K562 (cell line): ENCODE data around the gene PROK1. TPM values are rescaled to one million over a fixed set of nuclear protein-coding genes. Genes with fewer than 3 reads are reported as not detected.

Experiments used
- ATAC-seq: fragments of 200-7000 bp; cut with Tn5 transposase; 3 replicates; pipeline ENCODE4 v1.9.1; 2020; ENCODE audit warnings: moderate library complexity
- BruUV-seq: library from RNA; stranded (reverse); fragments of 400-500 nt; replicated peaks from 2 replicates; lab custom pipeline; 2021; lab: Mats Ljungman, UMichigan
- CTCF ChIA-PET: fragments of 300-600 bp; formaldehyde crosslinking; extraction: SDS; loops from one replicate; lab custom pipeline; 2021; ENCODE audit warnings: low intra/inter-chr PET ratio; lab: Yijun Ruan, JAX
- POLR2A ChIA-PET: fragments of 300-600, 350-650 bp; sonication (Branson Sonifier 250); formaldehyde crosslinking; extraction: SDS; loops from one replicate; lab custom pipeline; 2021; ENCODE audit warnings: antibody characterized with exemption, inconsistent platforms; lab: Yijun Ruan, JAX
- DNase-seq, 4 experiments: peaks; one replicate each; pipeline versions ENCODE4 v3.0.0 to v3.0.0-alpha.2; 2011 to 2018; ENCODE audit warnings: low spot score in 3 of 4, mixed read lengths in 3 of 4; ENCODE audit errors: extremely low read depth in 1 of 4
- FAIRE-seq: peaks from 2 replicates; lab custom pipeline; 2011; peaks lifted over from hg19 to GRCh38; lab: Jason Lieb, UNC
- H2AFZ ChIP-seq: 2 replicates; pipeline ENCODE4 v1.6.0; 2011; ENCODE audit warnings: low read depth, low read length, control low read depth, inconsistent platforms
- H3K27ac ChIP-seq: fragments of 200-600 bp; 3 replicates; pipeline ENCODE4 v1.8.0; 2011; ENCODE audit warnings: low read depth, mild to moderate bottlenecking, control low read depth, inconsistent platforms, low read length, moderate library complexity, mixed read lengths; ENCODE audit errors: extremely low read depth
- H3K27me3 ChIP-seq, 2 experiments: fragments of 300-600 bp in 1 of 2; 2 replicates in 1 of 2; 3 replicates in 1 of 2; pipeline versions ENCODE4 v1.6.0 to v1.8.0; 2011; ENCODE audit warnings: inconsistent platforms in 2 of 2, low read length in 2 of 2, mild to moderate bottlenecking in 1 of 2, mixed read lengths in 1 of 2, moderate library complexity in 1 of 2; ENCODE audit not compliant: control insufficient read depth in 2 of 2, insufficient read depth in 2 of 2
- H3K36me3 ChIP-seq: fragments of 300-600 bp; 3 replicates; pipeline ENCODE4 v1.8.0; 2011; ENCODE audit warnings: mild to moderate bottlenecking, low read length, inconsistent platforms; ENCODE audit not compliant: control insufficient read depth, insufficient read depth
- H3K4me1 ChIP-seq, 2 experiments: fragments of 200-600 bp in 1 of 2; replicated peaks in 1 of 2; 2 replicates in 1 of 2; 3 replicates in 1 of 2; pipeline versions ENCODE4 v1.5.1 to v1.8.0; 2011; ENCODE audit warnings: inconsistent platforms in 2 of 2, low read length in 2 of 2, mild to moderate bottlenecking in 1 of 2, mixed read lengths in 1 of 2, moderate library complexity in 1 of 2; ENCODE audit not compliant: control insufficient read depth in 2 of 2, insufficient read depth in 2 of 2
- H3K4me2 ChIP-seq: 2 replicates; pipeline ENCODE4 v1.6.1; 2011; ENCODE audit warnings: low read length, control low read depth, inconsistent platforms, mixed read lengths; ENCODE audit not compliant: insufficient read depth
- H3K4me3 ChIP-seq: fragments of 200-600 bp; sonication (generic), shearing (Covaris generic); 2 replicates; pipeline ENCODE4 v1.5.1; 2016; ENCODE audit warnings: control low read depth, inconsistent platforms
- H3K79me2 ChIP-seq: fragments of 200-600 bp; 3 replicates; pipeline ENCODE4 v1.8.0; 2011; ENCODE audit warnings: low read length, inconsistent platforms; ENCODE audit not compliant: control insufficient read depth, insufficient read depth
- H3K9ac ChIP-seq, 2 experiments: 2 replicates each; pipeline versions ENCODE4 v1.6.0 to v1.6.1; 2011; ENCODE audit warnings: low read depth in 2 of 2, low read length in 2 of 2, control low read depth in 1 of 2, inconsistent platforms in 1 of 2, mild to moderate bottlenecking in 1 of 2, mixed read lengths in 1 of 2; ENCODE audit not compliant: insufficient read depth in 1 of 2
- H3K9me1 ChIP-seq: one replicate; pipeline ENCODE4 v1.6.0; 2011; ENCODE audit warnings: inconsistent platforms, mild to moderate bottlenecking, low read length, moderate library complexity; ENCODE audit not compliant: control insufficient read depth, insufficient read depth
- H3K9me3 ChIP-seq: replicated peaks from 2 replicates; pipeline ENCODE4 v1.5.1; 2011; ENCODE audit warnings: low read depth, low read length, inconsistent platforms; ENCODE audit not compliant: control insufficient read depth, insufficient read depth
- H4K20me1 ChIP-seq: replicated peaks from 2 replicates; pipeline ENCODE4 v1.6.1; 2011; ENCODE audit warnings: low read length, inconsistent platforms, mixed read lengths; ENCODE audit not compliant: control insufficient read depth, insufficient read depth
- ADNP ChIP-seq: fragments of 200-800 bp; sonication (Bioruptor generic); IDR thresholded peaks from 2 replicates; pipeline ENCODE4 v1.6.1; 2016; ENCODE audit warnings: missing genetic modification characterization, missing compliant biosample characterization
- ARHGAP35 ChIP-seq: fragments of 450-650 bp; IDR thresholded peaks from 2 replicates; pipeline ENCODE4 v1.6.1; 2018; ENCODE audit not compliant: partially characterized antibody
- ASH1L ChIP-seq: fragments of 450-650 bp; IDR thresholded peaks from 2 replicates; pipeline ENCODE4 v1.6.1; 2018; ENCODE audit warnings: borderline replicate concordance, mild to moderate bottlenecking, low read depth; ENCODE audit not compliant: partially characterized antibody
- GABPB1 ChIP-seq: sonication (generic); formaldehyde crosslinking; IDR thresholded peaks from 2 replicates; pipeline ENCODE4 v1.8.0; 2022; ENCODE audit warnings: mild to moderate bottlenecking, missing genetic modification reagents
- HNRNPK ChIP-seq: fragments of 200-400 bp; formaldehyde crosslinking; IDR thresholded peaks from one replicate; pipeline ENCODE4 v1.6.1; 2018; ENCODE audit warnings: mild to moderate bottlenecking, low read depth, low read length; ENCODE audit not compliant: poor library complexity, severe bottlenecking
- KDM2B ChIP-seq: fragments of 250-450 bp; sonication (Bioruptor Pico); IDR thresholded peaks from 2 replicates; pipeline ENCODE4 v1.8.0; 2021; ENCODE audit warnings: mild to moderate bottlenecking, moderate library complexity
- MYNN ChIP-seq, 2 experiments: sonication (generic); formaldehyde crosslinking in 1 of 2; IDR thresholded peaks; 2 replicates each; pipeline versions ENCODE4 v1.5.0 to v1.6.1; 2016 to 2020; ENCODE audit warnings: antibody characterized with exemption in 1 of 2, missing genetic modification reagents in 1 of 2
- NR2C1 ChIP-seq, 2 experiments: fragments of 450-650 bp; IDR thresholded peaks; 2 replicates each; pipeline ENCODE4 v1.6.1; 2017; ENCODE audit warnings: mild to moderate bottlenecking in 2 of 2, antibody characterized with exemption in 1 of 2, inconsistent platforms in 1 of 2, missing compliant biosample characterization in 1 of 2, missing genetic modification characterization in 1 of 2
- NR4A1 ChIP-seq, 2 experiments: fragments of 250-450 bp in 1 of 2; fragments of 450-650 bp in 1 of 2; sonication (Bioruptor Pico) in 1 of 2; IDR thresholded peaks; 2 replicates each; pipeline versions ENCODE4 v1.4.0 to v1.6.1; 2016 to 2020; ENCODE audit warnings: mild to moderate bottlenecking in 2 of 2, missing compliant biosample characterization in 1 of 2, missing genetic modification characterization in 1 of 2, moderate library complexity in 1 of 2
- PCBP1 ChIP-seq: fragments of 200-400 bp; formaldehyde crosslinking; IDR thresholded peaks from 2 replicates; pipeline ENCODE4 v1.6.1; 2018; ENCODE audit warnings: mild to moderate bottlenecking, low read depth, low read length; ENCODE audit not compliant: poor library complexity, severe bottlenecking
- PHB2 ChIP-seq: fragments of 450-650 bp; IDR thresholded peaks from 2 replicates; pipeline ENCODE4 v1.6.1; 2017; ENCODE audit warnings: low read depth
- RBM15 ChIP-seq: fragments of 200-400 bp; formaldehyde crosslinking; IDR thresholded peaks from 2 replicates; pipeline ENCODE4 v1.6.1; 2018; ENCODE audit warnings: mild to moderate bottlenecking, low read length, moderate library complexity; ENCODE audit not compliant: insufficient read depth
- RBM17 ChIP-seq: fragments of 200-400 bp; formaldehyde crosslinking; IDR thresholded peaks from 2 replicates; pipeline ENCODE4 v1.6.1; 2017; ENCODE audit warnings: low read depth, mild to moderate bottlenecking, low read length, borderline replicate concordance
- RBM22 ChIP-seq: fragments of 200-400 bp; formaldehyde crosslinking; IDR thresholded peaks from 2 replicates; pipeline ENCODE4 v1.6.1; 2018; ENCODE audit warnings: low read length, low read depth; ENCODE audit not compliant: poor library complexity, severe bottlenecking
- SMARCA4 ChIP-seq: fragments of 450-650 bp; IDR thresholded peaks from 2 replicates; pipeline ENCODE4 v1.6.1; 2016
- SUPT5H ChIP-seq: fragments of 450-650 bp; IDR thresholded peaks from 2 replicates; pipeline ENCODE4 v1.6.1; 2016
- XRCC5 ChIP-seq: fragments of 200-400 bp; formaldehyde crosslinking; IDR thresholded peaks from 2 replicates; pipeline ENCODE4 v1.6.1; 2017; ENCODE audit warnings: low read depth, mild to moderate bottlenecking, low read length
- ZEB2 ChIP-seq: fragments of 450-650 bp; IDR thresholded peaks from 2 replicates; pipeline ENCODE4 v1.6.1; 2016
- WGBS: fragments of 100-300 bp; shearing (Covaris generic); methylation state at CpG from one replicate; pipeline ENCODE4 v1.1.6; 2016; ENCODE audit warnings: low coverage, mixed read lengths; ENCODE audit not compliant: insufficient coverage; ENCODE audit errors: missing lambda C conversion rate; 5-methylcytosine and 5-hydroxymethylcytosine counted together
- in situ Hi-C: fragments of 300-500 bp; cut with MboI; formaldehyde crosslinking; loops from 4 replicates; pipeline ENCODE4 v1.15.0; 2018; ENCODE audit warnings: inconsistent platforms, mixed read lengths
- intact Hi-C: fragments of 100-400 bp; cut with micrococcal nuclease; formaldehyde crosslinking; loops from 2 replicates; pipeline ENCODE4 v1.14.2; 2022
- polyA plus RNA-seq, 8 experiments: library from polyadenylated mRNA; depleted of rRNA in 4 of 8; stranded (reverse) in 5 of 8; unstranded in 3 of 8; fragments of >200 nt; fragmentation: Nextera tagmentation in 2 of 8; fragmentation: Illumina TruSeq in 1 of 8; extraction: Ambion mirVana in 2 of 8; extraction: Trizol in 1 of 8; gene quantifications; 2 replicates each; pipeline versions ENCODE4 v1.2.1 to v1.2.3, GENCODE V29; 2011 to 2014; ENCODE audit warnings: inconsistent platforms in 1 of 8, missing spikeins in 1 of 8
- total RNA-seq, 7 experiments: library from RNA; depleted of rRNA in 6 of 7; stranded (reverse); fragments of >200 nt in 6 of 7; fragmentation: Illumina TruSeq in 2 of 7; extraction: Trizol in 2 of 7; gene quantifications; 2 replicates each; pipeline versions ENCODE4 v1.2.1 to v1.2.3, GENCODE V29; 2011 to 2021; ENCODE audit warnings: low replicate concordance in 1 of 7

Gene PROK1
- total and polyA plus RNA-seq, 9 of the 15 experiments (the other 6 are each of a cell fraction or from before 2014, with no cell fraction given), result 0.15 TPM; not detected in 8

GRCh38 chr1:110409316-110409715, 41.6 kb upstream of the PROK1 start:
- Histone ChIP-seq H3K27me3 (no peaks in the 10 kb centered on the region), H3K9me1 (no peaks in the 10 kb centered on the region), H3K9me3 (no peaks in the 10 kb centered on the region), H3K4me2 (no peak overlapping the region), H3K4me1 (peaks cover 5 to 35% of the 10 kb centered on the region in 2 experiments; a peak in 4 of 5 replicates), H3K9ac (no peak overlapping the region), H4K20me1 (no peaks in the 10 kb centered on the region), H3K79me2 (peaks cover 34% of the 10 kb centered on the region), H2AFZ (no peak overlapping the region), H3K4me3 (no peak overlapping the region), H3K36me3 (peaks cover 14% of the 10 kb centered on the region), H3K27ac (no peak overlapping the region)
- TF ChIP-seq MYNN (IDR thresholded peaks at IDR 0.05) (no peak), MYNN (CRISPR knock-in tag; IDR thresholded peaks at IDR 0.05) (no peak), RBM17 (no peak), RBM15 (no peak), GABPB1 (CRISPR knock-in tag) (no peak), ZEB2 (no peak), XRCC5 (no peak), SUPT5H (no peak), ADNP (tag) (no peak), ASH1L (no peak), SMARCA4 (no peak), KDM2B (CRISPR knock-in tag) (no peak), NR4A1 (CRISPR knock-in tag; IDR thresholded peaks at IDR 0.05) (no peak), NR4A1 (tag; IDR thresholded peaks at IDR 0.05) (no peak), ARHGAP35 (no peak), RBM22 (no peak), HNRNPK (no peak), PHB2 (no peak), NR2C1 (IDR thresholded peaks at IDR 0.05) (no peak), NR2C1 (tag; IDR thresholded peaks at IDR 0.05) (no peak), PCBP1 (no peak)
- in situ Hi-C loops (no loop called here), intact Hi-C loops (no loop called here)
- ChIA-PET POLR2A (interaction anchor here (0.7 to 1.8 kb wide), 15 partner anchors 9 to 163 kb away, joined by 3 to 7 read pairs (median 3); partner anchors contain the start of gene RBM15), CTCF (no interaction called here)
- 92% methylated on average over 6 of the region's 6 CpGs for WGBS
- BruUV-seq, result no TSS peak
- ATAC-seq (no peak), DNase-seq (no peak), FAIRE-seq (no peak)
